ENCODE data around the gene ECE1. TPM values are rescaled to one million over a fixed set of nuclear protein-coding genes. Genes with fewer than 3 reads are reported as not detected.

Gene ECE1
- polyA plus RNA-seq, 2 donors, result 12.4 to 14.2 TPM

- no peaks in the 10 kb centered on the region for H3K27me3 ChIP-seq (ENCODE audit: control insufficient read depth in 1 of 2, insufficient read depth in 2 of 2, low read length in 2 of 2)
- 78 to 82% methylated on average over 20 of the region's 20 CpGs for WGBS, 2 donors
- H3K4me1 ChIP-seq (ENCODE audit: control insufficient read depth in 2 of 2, insufficient read depth in 2 of 2, low read length in 1 of 2), result no peaks in the 10 kb centered on the region
- H3K27ac ChIP-seq (ENCODE audit: low read depth in 2 of 2, low read length in 1 of 2), result no peak overlapping the region
- no peak overlapping the region for H3K4me3 ChIP-seq (ENCODE audit: low read depth in 1 of 2, low read length in 2 of 2)
- peaks cover 11% of the 10 kb centered on the region in 2 donors for H3K36me3 ChIP-seq (ENCODE audit: control insufficient read depth in 2 of 2, insufficient read depth in 2 of 2, low read length in 1 of 2)
- H3K9me3 ChIP-seq (ENCODE audit: control insufficient read depth in 2 of 2, insufficient read depth in 1 of 2, low read depth in 1 of 2, low read length in 1 of 2), result no peaks in the 10 kb centered on the region
Observed at GRCh38 chr1:21246905-21247642, 43.2 kb downstream of the ECE1 start.

DNA sequence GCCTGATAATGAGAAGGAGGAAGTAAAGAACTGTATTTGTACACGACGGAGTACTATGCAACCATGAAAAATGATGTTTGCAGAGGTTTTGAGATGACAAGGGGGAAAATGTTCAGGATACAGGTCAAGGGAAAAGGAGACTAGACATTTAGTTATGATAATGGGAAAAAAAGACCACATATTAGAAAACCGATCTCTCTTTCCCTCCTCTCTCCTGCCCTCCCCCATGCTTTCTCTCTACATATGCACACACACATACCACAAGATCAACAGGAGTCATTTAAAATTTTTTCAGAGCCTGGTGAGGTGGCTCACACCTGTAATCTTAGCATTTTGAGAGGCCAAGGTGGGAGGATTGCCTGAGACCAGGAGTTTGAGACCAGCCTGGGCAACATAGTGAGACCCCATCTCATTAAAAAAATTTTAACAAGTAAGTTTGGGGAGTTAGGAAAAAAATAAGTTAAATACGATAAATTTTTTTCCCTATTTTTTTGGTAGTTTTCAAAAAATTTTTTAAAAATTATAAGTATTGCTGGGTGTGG lies 44.5 kb downstream of the ECE1 start:
- 93 to 97% methylated on average over 4 of the region's 4 CpGs for WGBS, 2 donors
- Histone ChIP-seq H3K27me3 (ENCODE audit: control insufficient read depth in 1 of 2, insufficient read depth in 2 of 2, low read length in 2 of 2) (no peaks in the 10 kb centered on the region), H3K36me3 (ENCODE audit: control insufficient read depth in 2 of 2, insufficient read depth in 2 of 2, low read length in 1 of 2) (peaks cover 14% of the 10 kb centered on the region in 2 donors), H3K27ac (ENCODE audit: low read depth in 2 of 2, low read length in 1 of 2) (no peak overlapping the region), H3K4me1 (ENCODE audit: control insufficient read depth in 2 of 2, insufficient read depth in 2 of 2, low read length in 1 of 2) (no peaks in the 10 kb centered on the region), H3K9me3 (ENCODE audit: control insufficient read depth in 2 of 2, insufficient read depth in 1 of 2, low read depth in 1 of 2, low read length in 1 of 2) (no peaks in the 10 kb centered on the region), H3K4me3 (ENCODE audit: low read depth in 1 of 2, low read length in 2 of 2) (no peak overlapping the region)

DNA sequence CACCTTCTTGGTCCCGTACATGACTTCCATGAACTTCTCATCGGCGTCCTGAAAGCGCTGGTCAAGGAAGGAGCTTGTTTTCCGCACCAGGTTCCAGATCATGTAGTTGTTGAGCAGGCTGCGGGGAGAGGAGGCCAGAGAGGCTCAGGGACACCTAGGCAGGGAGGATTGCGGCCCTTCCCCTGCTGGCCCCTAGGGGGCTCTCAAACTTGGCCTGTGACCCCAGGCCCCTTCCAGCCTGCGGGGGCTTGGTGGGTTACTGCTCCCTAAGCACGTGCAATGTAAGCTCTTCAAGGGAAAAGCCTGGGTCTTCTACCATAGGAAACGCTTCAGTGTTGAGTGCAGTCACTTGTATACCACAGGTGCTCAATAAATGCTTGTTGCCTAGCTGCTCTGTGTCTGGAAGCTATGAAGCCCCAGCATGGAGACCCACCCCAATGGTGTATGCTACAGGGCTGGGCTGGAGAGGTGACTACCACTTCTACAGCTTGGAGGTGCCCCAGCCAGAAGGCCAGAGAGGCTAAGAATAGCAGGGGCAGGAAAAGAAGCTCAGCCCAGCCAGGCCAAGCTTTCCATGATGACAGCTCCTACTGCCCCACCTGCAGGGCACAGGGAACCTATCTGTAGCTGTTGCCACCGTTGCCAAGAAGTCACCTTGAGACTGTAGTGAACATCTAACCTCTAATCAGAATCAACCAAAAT lies 45.1 kb downstream of the ECE1 start:
- H3K9me3 ChIP-seq (ENCODE audit: control insufficient read depth in 2 of 2, insufficient read depth in 1 of 2, low read depth in 1 of 2, low read length in 1 of 2), result no peaks in the 10 kb centered on the region
- no peak overlapping the region for H3K27ac ChIP-seq (ENCODE audit: low read depth in 2 of 2, low read length in 1 of 2)
- peaks cover 14 to 17% of the 10 kb centered on the region in 2 donors for H3K36me3 ChIP-seq (ENCODE audit: control insufficient read depth in 2 of 2, insufficient read depth in 2 of 2, low read length in 1 of 2)
- no peak overlapping the region for H3K4me3 ChIP-seq (ENCODE audit: low read depth in 1 of 2, low read length in 2 of 2)
- H3K4me1 ChIP-seq (ENCODE audit: control insufficient read depth in 2 of 2, insufficient read depth in 2 of 2, low read length in 1 of 2), result no peaks in the 10 kb centered on the region
- WGBS, 2 donors, result 92 to 96% methylated on average over 11 of the region's 11 CpGs
- H3K27me3 ChIP-seq (ENCODE audit: control insufficient read depth in 1 of 2, insufficient read depth in 2 of 2, low read length in 2 of 2), result no peaks in the 10 kb centered on the region

DNA sequence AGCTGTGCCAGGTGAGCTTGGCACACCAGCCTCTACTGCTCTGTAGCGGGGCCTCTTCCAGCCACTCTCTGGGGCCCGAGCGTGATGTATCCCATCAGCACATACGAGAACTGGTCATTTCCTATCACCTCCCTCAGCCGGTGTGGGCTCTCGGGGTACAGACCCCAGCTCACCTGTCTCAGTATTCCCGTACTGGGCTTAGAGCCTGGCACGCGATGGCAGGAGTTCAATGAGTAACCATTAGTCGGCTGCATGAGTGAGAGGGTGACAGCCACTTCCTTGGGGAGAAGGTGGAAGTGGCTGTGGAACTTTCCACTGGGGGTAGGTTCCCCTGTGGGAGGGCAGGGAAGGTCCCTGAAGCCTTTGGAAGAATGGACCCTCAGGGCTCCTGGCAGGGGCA lies 46.1 kb downstream of the ECE1 start:
- H3K27ac ChIP-seq (ENCODE audit: low read depth in 2 of 2, low read length in 1 of 2), result no peak overlapping the region
- peaks cover 14 to 17% of the 10 kb centered on the region in 2 donors for H3K36me3 ChIP-seq (ENCODE audit: control insufficient read depth in 2 of 2, insufficient read depth in 2 of 2, low read length in 1 of 2)
- no peaks in the 10 kb centered on the region for H3K27me3 ChIP-seq (ENCODE audit: control insufficient read depth in 1 of 2, insufficient read depth in 2 of 2, low read length in 2 of 2)
- WGBS, 2 donors, result 84 to 94% methylated on average over 10 of the region's 10 CpGs
- no peaks in the 10 kb centered on the region for H3K9me3 ChIP-seq (ENCODE audit: control insufficient read depth in 2 of 2, insufficient read depth in 1 of 2, low read depth in 1 of 2, low read length in 1 of 2)
- H3K4me1 ChIP-seq (ENCODE audit: control insufficient read depth in 2 of 2, insufficient read depth in 2 of 2, low read length in 1 of 2), result no peaks in the 10 kb centered on the region
- H3K4me3 ChIP-seq (ENCODE audit: low read depth in 1 of 2, low read length in 2 of 2), result no peak overlapping the region

DNA sequence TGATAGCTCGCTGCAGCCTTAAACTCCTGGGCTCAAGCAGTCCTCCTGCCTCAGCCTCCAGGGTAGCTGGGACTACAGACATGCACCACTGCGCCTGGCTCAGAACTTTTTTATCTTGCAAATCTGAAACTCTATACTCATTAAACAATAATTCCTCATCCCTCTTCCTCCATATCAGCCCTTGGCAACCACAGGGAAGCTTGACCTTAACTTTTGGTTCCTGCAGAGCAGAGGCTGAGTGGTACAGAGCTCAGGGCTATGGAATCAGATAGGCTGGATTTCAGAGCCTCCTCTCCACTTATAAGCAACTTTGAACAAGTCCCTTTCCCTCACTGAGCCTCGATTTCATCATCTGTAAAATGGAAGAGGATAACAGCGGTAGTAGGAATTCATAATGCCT lies 47.4 kb downstream of the ECE1 start:
- H3K27ac ChIP-seq (ENCODE audit: low read depth in 2 of 2, low read length in 1 of 2), result no peak overlapping the region
- no peaks in the 10 kb centered on the region for H3K9me3 ChIP-seq (ENCODE audit: control insufficient read depth in 2 of 2, insufficient read depth in 1 of 2, low read depth in 1 of 2, low read length in 1 of 2)
- peaks cover 17 to 22% of the 10 kb centered on the region in 2 donors for H3K36me3 ChIP-seq (ENCODE audit: control insufficient read depth in 2 of 2, insufficient read depth in 2 of 2, low read length in 1 of 2)
- 83 to 94% methylated on average over 4 of the region's 4 CpGs for WGBS, 2 donors
- H3K4me3 ChIP-seq (ENCODE audit: low read depth in 1 of 2, low read length in 2 of 2), result no peak overlapping the region
- no peaks in the 10 kb centered on the region for H3K27me3 ChIP-seq (ENCODE audit: control insufficient read depth in 1 of 2, insufficient read depth in 2 of 2, low read length in 2 of 2)
- no peaks in the 10 kb centered on the region for H3K4me1 ChIP-seq (ENCODE audit: control insufficient read depth in 2 of 2, insufficient read depth in 2 of 2, low read length in 1 of 2)

DNA sequence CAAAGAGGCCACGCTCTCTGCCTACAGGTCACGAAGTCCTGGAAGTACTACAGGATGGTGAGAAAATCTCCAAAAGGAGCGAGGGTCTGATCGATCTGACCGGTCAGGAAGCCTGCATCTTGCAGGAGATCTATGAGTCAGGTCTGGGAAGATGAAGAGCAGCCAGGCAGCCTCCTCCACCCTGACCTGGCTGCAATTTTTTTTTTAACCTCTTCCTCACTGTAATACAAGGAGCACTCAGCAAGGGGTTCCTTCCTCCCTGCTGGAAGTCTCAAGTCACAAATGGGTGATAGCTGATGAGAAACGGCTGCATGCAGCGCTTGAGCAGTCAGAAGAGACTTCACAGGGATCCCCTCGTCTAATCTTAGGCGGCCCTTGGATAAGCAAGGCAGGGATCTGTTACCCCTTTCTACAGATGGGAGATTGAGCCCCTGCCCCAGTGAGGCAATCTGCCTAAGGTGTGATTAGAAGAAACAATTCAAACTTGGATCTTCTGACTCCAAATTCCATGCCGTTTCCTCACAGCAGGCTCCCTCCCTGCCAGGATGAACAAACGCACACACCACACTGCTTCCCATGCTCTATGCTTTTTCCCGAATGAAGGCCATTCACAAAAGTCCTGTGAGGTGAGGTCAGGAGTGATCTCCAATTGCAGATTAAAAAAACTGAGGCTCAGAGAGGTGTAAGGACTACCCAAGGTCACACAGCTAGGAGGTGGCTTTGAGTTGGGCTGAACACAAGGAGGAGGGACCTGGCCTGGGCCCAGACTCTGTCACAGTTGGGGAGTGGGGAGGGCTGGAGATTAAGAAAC lies 48.3 kb downstream of the ECE1 start:
- H3K27me3 ChIP-seq (ENCODE audit: control insufficient read depth in 1 of 2, insufficient read depth in 2 of 2, low read length in 2 of 2), result no peaks in the 10 kb centered on the region
- no peak overlapping the region for H3K27ac ChIP-seq (ENCODE audit: low read depth in 2 of 2, low read length in 1 of 2)
- H3K4me3 ChIP-seq (ENCODE audit: low read depth in 1 of 2, low read length in 2 of 2), result no peak overlapping the region
- no peaks in the 10 kb centered on the region for H3K4me1 ChIP-seq (ENCODE audit: control insufficient read depth in 2 of 2, insufficient read depth in 2 of 2, low read length in 1 of 2)
- WGBS, 2 donors, result 82 to 83% methylated on average over 12 of the region's 12 CpGs
- peaks cover 17 to 23% of the 10 kb centered on the region in 2 donors for H3K36me3 ChIP-seq (ENCODE audit: control insufficient read depth in 2 of 2, insufficient read depth in 2 of 2, low read length in 1 of 2)
- no peaks in the 10 kb centered on the region for H3K9me3 ChIP-seq (ENCODE audit: control insufficient read depth in 2 of 2, insufficient read depth in 1 of 2, low read depth in 1 of 2, low read length in 1 of 2)

GRCh38 chr1:21240706-21241105 lies 49.6 kb downstream of the ECE1 start:
- Histone ChIP-seq H3K9me3 (ENCODE audit: control insufficient read depth in 2 of 2, insufficient read depth in 1 of 2, low read depth in 1 of 2, low read length in 1 of 2) (no peaks in the 10 kb centered on the region), H3K4me1 (ENCODE audit: control insufficient read depth in 2 of 2, insufficient read depth in 2 of 2, low read length in 1 of 2) (no peaks in the 10 kb centered on the region), H3K4me3 (ENCODE audit: low read depth in 1 of 2, low read length in 2 of 2) (no peak overlapping the region), H3K27me3 (ENCODE audit: control insufficient read depth in 1 of 2, insufficient read depth in 2 of 2, low read length in 2 of 2) (no peaks in the 10 kb centered on the region), H3K36me3 (ENCODE audit: control insufficient read depth in 2 of 2, insufficient read depth in 2 of 2, low read length in 1 of 2) (peaks cover 20 to 29% of the 10 kb centered on the region in 2 donors), H3K27ac (ENCODE audit: low read depth in 2 of 2, low read length in 1 of 2) (no peak overlapping the region)
- 81 to 87% methylated on average over 10 of the region's 10 CpGs for WGBS, 2 donors

GRCh38 chr1:21239221-21239620 lies 51.0 kb downstream of the ECE1 start:
- Histone ChIP-seq H3K36me3 (ENCODE audit: control insufficient read depth in 2 of 2, insufficient read depth in 2 of 2, low read length in 1 of 2) (peaks cover 14 to 31% of the 10 kb centered on the region in 2 donors), H3K27ac (ENCODE audit: low read depth in 2 of 2, low read length in 1 of 2) (no peak overlapping the region), H3K4me1 (ENCODE audit: control insufficient read depth in 2 of 2, insufficient read depth in 2 of 2, low read length in 1 of 2) (no peaks in the 10 kb centered on the region), H3K9me3 (ENCODE audit: control insufficient read depth in 2 of 2, insufficient read depth in 1 of 2, low read depth in 1 of 2, low read length in 1 of 2) (no peaks in the 10 kb centered on the region), H3K27me3 (ENCODE audit: control insufficient read depth in 1 of 2, insufficient read depth in 2 of 2, low read length in 2 of 2) (no peaks in the 10 kb centered on the region), H3K4me3 (ENCODE audit: low read depth in 1 of 2, low read length in 2 of 2) (no peak overlapping the region)
- 74 to 80% methylated on average over 10 of the region's 10 CpGs for WGBS, 2 donors

GRCh38 chr1:21238141-21238800 lies 52.0 kb downstream of the ECE1 start:
- no peak overlapping the region for H3K27ac ChIP-seq (ENCODE audit: low read depth in 2 of 2, low read length in 1 of 2)
- H3K4me1 ChIP-seq (ENCODE audit: control insufficient read depth in 2 of 2, insufficient read depth in 2 of 2, low read length in 1 of 2), result no peaks in the 10 kb centered on the region
- H3K4me3 ChIP-seq (ENCODE audit: low read depth in 1 of 2, low read length in 2 of 2), result no peak overlapping the region
- no peaks in the 10 kb centered on the region for H3K9me3 ChIP-seq (ENCODE audit: control insufficient read depth in 2 of 2, insufficient read depth in 1 of 2, low read depth in 1 of 2, low read length in 1 of 2)
- peaks cover 13 to 28% of the 10 kb centered on the region in 2 donors for H3K36me3 ChIP-seq (ENCODE audit: control insufficient read depth in 2 of 2, insufficient read depth in 2 of 2, low read length in 1 of 2)
- no peaks in the 10 kb centered on the region for H3K27me3 ChIP-seq (ENCODE audit: control insufficient read depth in 1 of 2, insufficient read depth in 2 of 2, low read length in 2 of 2)
- WGBS, 2 donors, result 77 to 79% methylated on average over 17 of the region's 17 CpGs

Measured in esophagus (tissue), 2 donors.